Upper lobe of left lung (tissue), 4 donors: ENCODE data around the gene THAP5.

Source experiments
- EP300 ChIP-seq, 4 donors: sonication (generic); formaldehyde crosslinking; IDR thresholded peaks; one replicate each; pipeline ENCODE4 v1.5.1; 2017; ENCODE audit warnings: antibody characterized with exemption in 4 of 4, control low read depth in 2 of 4
- TF ChIP-seq, protein P1 (sequence below), 6 experiments: fragments of 450-650 bp in 4 of 6; fragments of 200-600 bp in 2 of 6; sonication (generic) in 2 of 6; IDR thresholded peaks; one replicate each; pipeline ENCODE4 v1.5.1; 2016 to 2019; ENCODE audit warnings: antibody characterized with exemption in 6 of 6

- TF ChIP-seq, protein P1, sequence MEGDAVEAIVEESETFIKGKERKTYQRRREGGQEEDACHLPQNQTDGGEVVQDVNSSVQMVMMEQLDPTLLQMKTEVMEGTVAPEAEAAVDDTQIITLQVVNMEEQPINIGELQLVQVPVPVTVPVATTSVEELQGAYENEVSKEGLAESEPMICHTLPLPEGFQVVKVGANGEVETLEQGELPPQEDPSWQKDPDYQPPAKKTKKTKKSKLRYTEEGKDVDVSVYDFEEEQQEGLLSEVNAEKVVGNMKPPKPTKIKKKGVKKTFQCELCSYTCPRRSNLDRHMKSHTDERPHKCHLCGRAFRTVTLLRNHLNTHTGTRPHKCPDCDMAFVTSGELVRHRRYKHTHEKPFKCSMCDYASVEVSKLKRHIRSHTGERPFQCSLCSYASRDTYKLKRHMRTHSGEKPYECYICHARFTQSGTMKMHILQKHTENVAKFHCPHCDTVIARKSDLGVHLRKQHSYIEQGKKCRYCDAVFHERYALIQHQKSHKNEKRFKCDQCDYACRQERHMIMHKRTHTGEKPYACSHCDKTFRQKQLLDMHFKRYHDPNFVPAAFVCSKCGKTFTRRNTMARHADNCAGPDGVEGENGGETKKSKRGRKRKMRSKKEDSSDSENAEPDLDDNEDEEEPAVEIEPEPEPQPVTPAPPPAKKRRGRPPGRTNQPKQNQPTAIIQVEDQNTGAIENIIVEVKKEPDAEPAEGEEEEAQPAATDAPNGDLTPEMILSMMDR (IDR thresholded peaks at IDR 0.05), result no peak
- TF ChIP-seq EP300 (IDR thresholded peaks at IDR 0.05), result no peak
Observed at GRCh38 chr7:108568801-108569380, 615 bp downstream of the THAP5 start.
